ENCODE results near the gene SYPL1. TPM values are rescaled to one million over a fixed set of nuclear protein-coding genes. Genes with fewer than 3 reads are reported as not detected.

The SYPL1 gene
- total and polyA plus RNA-seq, 9 of the 15 experiments (the other 6 are each of a cell fraction or from before 2014, with no cell fraction given), result 23.8 to 214 (median 70.2) TPM

- Histone ChIP-seq H3K9ac (ENCODE audit: insufficient read depth in 1 of 2, low read depth in 2 of 2, low read length in 2 of 2) (no peak overlapping the region), H3K9me3 (replicated peaks; ENCODE audit: control insufficient read depth, insufficient read depth, low read depth, low read length) (no peaks in the 10 kb centered on the region), H3K27ac (ENCODE audit: extremely low read depth, low read depth, low read length) (no peak overlapping the region), H2AFZ (ENCODE audit: low read depth, low read length) (peak overlapping the region; percentile 64), H3K36me3 (ENCODE audit: control insufficient read depth, insufficient read depth, low read length) (no peaks in the 10 kb centered on the region), H3K27me3 (ENCODE audit: control insufficient read depth in 2 of 2, insufficient read depth in 2 of 2, low read length in 2 of 2) (peaks cover 0 to 3% of the 10 kb centered on the region in 2 experiments; a peak in 1 of 5 replicates), H3K4me2 (ENCODE audit: insufficient read depth, low read length) (no peak overlapping the region), H4K20me1 (replicated peaks; ENCODE audit: control insufficient read depth, insufficient read depth, low read length) (no peaks in the 10 kb centered on the region), H3K4me1 (replicated peaks in 1 of 2; ENCODE audit: control insufficient read depth in 2 of 2, insufficient read depth in 2 of 2, low read length in 2 of 2) (peaks cover 0 to 3% of the 10 kb centered on the region in 2 experiments; a peak in 3 of 5 replicates), H3K4me3 (no peak overlapping the region), H3K79me2 (ENCODE audit: control insufficient read depth, insufficient read depth, low read length) (no peaks in the 10 kb centered on the region), H3K9me1 (ENCODE audit: control insufficient read depth, insufficient read depth, low read length) (no peaks in the 10 kb centered on the region)
- WGBS (ENCODE audit: insufficient coverage, low coverage, missing lambda C conversion rate), result 46% methylated on average over 2 of the region's 2 CpGs
- CTCF ChIA-PET (ENCODE audit: low intra/inter-chr PET ratio), result no interaction called here
- no peak for FAIRE-seq
- BruUV-seq (replicated peaks), result no TSS peak
- intact Hi-C loops (cut with micrococcal nuclease) (no loop called here), in situ Hi-C loops (cut with MboI) (no loop called here)
- TF ChIP-seq RBM39 (optimal IDR thresholded peaks at IDR 0.05; ENCODE audit: low read depth, low read length) (no peak), ERF (CRISPR knock-in tag; IDR thresholded peaks at IDR 0.05) (no peak), NR2F6 (CRISPR knock-in tag; IDR thresholded peaks at IDR 0.05) (no peak), NRF1 (conservative IDR thresholded peaks at IDR 0.05 in 1 of 2, IDR thresholded peaks at IDR 0.05 in 1 of 2) (no peak), RBFOX2 (IDR thresholded peaks at IDR 0.05; ENCODE audit: low read depth, low read length) (no peak), RUNX1 (IDR thresholded peaks at IDR 0.05; ENCODE audit: low read depth) (no peak)
- TF ChIP-seq, protein P1, sequence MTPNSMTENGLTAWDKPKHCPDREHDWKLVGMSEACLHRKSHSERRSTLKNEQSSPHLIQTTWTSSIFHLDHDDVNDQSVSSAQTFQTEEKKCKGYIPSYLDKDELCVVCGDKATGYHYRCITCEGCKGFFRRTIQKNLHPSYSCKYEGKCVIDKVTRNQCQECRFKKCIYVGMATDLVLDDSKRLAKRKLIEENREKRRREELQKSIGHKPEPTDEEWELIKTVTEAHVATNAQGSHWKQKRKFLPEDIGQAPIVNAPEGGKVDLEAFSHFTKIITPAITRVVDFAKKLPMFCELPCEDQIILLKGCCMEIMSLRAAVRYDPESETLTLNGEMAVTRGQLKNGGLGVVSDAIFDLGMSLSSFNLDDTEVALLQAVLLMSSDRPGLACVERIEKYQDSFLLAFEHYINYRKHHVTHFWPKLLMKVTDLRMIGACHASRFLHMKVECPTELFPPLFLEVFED (CRISPR knock-in tag; conservative IDR thresholded peaks at IDR 0.05), result no peak
- ATAC-seq, result no peak
- DNase-seq (ENCODE audit: extremely low read depth in 1 of 4, low spot score in 3 of 4), result no peak
- POLR2A ChIA-PET, result no interaction called here
Observed at GRCh38 chr7:106120500-106120899, 8.4 kb upstream of the SYPL1 start.

Measured in K562 (cell line).